ENCODE results near the gene RMND1. TPM values are rescaled to one million over a fixed set of nuclear protein-coding genes. Genes with fewer than 3 reads are reported as not detected.

Gene RMND1
- total RNA-seq, 1 donor, result 56.5 TPM

DNA sequence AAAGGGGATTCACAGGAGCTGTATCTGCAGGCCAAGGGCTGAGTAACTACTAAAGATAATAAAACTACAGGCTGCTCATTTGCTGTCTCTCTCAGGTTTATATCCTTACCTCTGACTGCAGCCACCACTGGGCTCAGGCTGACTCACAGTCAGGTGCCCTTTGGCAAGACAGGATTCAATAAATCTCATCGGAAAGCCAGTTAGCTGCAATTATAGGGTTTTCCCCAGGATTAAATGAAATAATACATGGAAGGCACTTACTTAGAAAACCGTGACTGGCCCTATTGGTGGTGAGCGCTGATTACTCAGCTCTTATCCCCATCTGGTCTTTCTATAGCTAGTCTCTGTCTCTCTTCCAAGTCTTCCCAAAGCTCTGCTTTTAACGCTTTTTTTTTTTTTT, 26.4 kb downstream of the RMND1 start:
- no peaks in the 10 kb centered on the region for H4K20me1 ChIP-seq (ENCODE audit: insufficient read depth, low read length)
- TF ChIP-seq, protein P1, sequence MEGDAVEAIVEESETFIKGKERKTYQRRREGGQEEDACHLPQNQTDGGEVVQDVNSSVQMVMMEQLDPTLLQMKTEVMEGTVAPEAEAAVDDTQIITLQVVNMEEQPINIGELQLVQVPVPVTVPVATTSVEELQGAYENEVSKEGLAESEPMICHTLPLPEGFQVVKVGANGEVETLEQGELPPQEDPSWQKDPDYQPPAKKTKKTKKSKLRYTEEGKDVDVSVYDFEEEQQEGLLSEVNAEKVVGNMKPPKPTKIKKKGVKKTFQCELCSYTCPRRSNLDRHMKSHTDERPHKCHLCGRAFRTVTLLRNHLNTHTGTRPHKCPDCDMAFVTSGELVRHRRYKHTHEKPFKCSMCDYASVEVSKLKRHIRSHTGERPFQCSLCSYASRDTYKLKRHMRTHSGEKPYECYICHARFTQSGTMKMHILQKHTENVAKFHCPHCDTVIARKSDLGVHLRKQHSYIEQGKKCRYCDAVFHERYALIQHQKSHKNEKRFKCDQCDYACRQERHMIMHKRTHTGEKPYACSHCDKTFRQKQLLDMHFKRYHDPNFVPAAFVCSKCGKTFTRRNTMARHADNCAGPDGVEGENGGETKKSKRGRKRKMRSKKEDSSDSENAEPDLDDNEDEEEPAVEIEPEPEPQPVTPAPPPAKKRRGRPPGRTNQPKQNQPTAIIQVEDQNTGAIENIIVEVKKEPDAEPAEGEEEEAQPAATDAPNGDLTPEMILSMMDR (IDR thresholded peaks at IDR 0.05; ENCODE audit: extremely low read depth, low read depth, low read length), result no peak
- H3K36me3 ChIP-seq (ENCODE audit: insufficient read depth, low read length), result peaks cover 75% of the 10 kb centered on the region
- no peaks in the 10 kb centered on the region for H3K4me1 ChIP-seq (ENCODE audit: insufficient read depth, low read length)
- no peak for DNase-seq (ENCODE audit: insufficient read length, low spot score, missing footprints)
- H3K79me2 ChIP-seq (ENCODE audit: insufficient read depth, low read length), result peaks cover 2% of the 10 kb centered on the region
- no peaks in the 10 kb centered on the region for H3K27me3 ChIP-seq (ENCODE audit: insufficient read depth, low read length)
- no peak overlapping the region for H3K27ac ChIP-seq (ENCODE audit: low read depth, low read length)
- no peaks in the 10 kb centered on the region for H3K9me3 ChIP-seq (ENCODE audit: low read depth, low read length)
- H3K4me2 ChIP-seq (ENCODE audit: insufficient read depth, low read length), result no peak overlapping the region
- H3K4me3 ChIP-seq (ENCODE audit: insufficient read depth, low read length), result no peak overlapping the region
- no peak overlapping the region for H2AFZ ChIP-seq (ENCODE audit: low read length)

DNA sequence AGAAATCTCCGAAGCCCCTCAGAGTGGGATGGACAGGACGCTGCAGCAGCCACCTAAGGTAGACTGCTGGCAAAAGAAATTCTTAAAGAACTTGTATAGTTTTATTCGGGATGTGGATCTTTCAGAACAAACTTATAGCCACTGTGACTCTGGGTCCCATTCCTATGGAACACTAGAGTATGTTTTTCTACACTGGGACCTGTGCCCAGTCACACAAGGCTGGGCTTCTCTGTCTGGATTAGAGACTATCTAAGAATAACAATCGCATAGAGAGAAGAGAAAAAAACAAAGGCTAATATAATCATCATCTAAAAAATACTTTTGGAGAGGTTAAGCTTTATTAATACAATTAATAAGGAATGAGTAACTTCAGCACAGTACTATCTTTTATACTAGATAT, 28.9 kb downstream of the RMND1 start:
- Histone ChIP-seq H2AFZ (ENCODE audit: low read length) (no peak overlapping the region), H3K79me2 (ENCODE audit: insufficient read depth, low read length) (peaks cover 2% of the 10 kb centered on the region), H3K4me1 (ENCODE audit: insufficient read depth, low read length) (no peaks in the 10 kb centered on the region), H3K4me2 (ENCODE audit: insufficient read depth, low read length) (no peak overlapping the region), H3K4me3 (ENCODE audit: insufficient read depth, low read length) (no peak overlapping the region), H4K20me1 (ENCODE audit: insufficient read depth, low read length) (no peaks in the 10 kb centered on the region), H3K27me3 (ENCODE audit: insufficient read depth, low read length) (no peaks in the 10 kb centered on the region), H3K27ac (ENCODE audit: low read depth, low read length) (no peak overlapping the region), H3K36me3 (ENCODE audit: insufficient read depth, low read length) (peaks cover 71% of the 10 kb centered on the region), H3K9me3 (ENCODE audit: low read depth, low read length) (no peaks in the 10 kb centered on the region)
- TF ChIP-seq, protein P1 (IDR thresholded peaks at IDR 0.05; ENCODE audit: extremely low read depth, low read depth, low read length), result no peak
- no peak for DNase-seq (ENCODE audit: insufficient read length, low spot score, missing footprints)

DNA sequence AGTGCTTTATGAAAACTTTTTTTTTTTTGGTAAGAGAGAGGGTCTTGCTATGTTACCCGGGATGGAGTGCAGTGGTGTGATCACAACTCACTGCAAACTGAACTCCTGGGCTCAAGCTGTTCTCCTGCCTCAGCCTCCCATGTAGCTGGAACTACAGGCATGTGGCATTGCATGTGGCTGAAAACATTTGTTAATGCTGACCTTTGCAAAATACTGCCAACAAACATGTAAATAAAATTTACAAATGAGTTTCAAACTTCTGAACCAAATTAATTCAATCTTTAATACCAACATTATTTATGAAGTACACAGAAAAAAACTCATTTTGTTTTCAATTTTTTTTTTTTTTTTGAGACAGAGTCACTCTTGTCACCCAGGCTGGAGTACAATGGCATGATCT, 34.4 kb downstream of the RMND1 start:
- no peaks in the 10 kb centered on the region for H4K20me1 ChIP-seq (ENCODE audit: insufficient read depth, low read length)
- H3K4me1 ChIP-seq (ENCODE audit: insufficient read depth, low read length), result no peaks in the 10 kb centered on the region
- no peaks in the 10 kb centered on the region for H3K9me3 ChIP-seq (ENCODE audit: low read depth, low read length)
- H3K4me2 ChIP-seq (ENCODE audit: insufficient read depth, low read length), result no peak overlapping the region
- H2AFZ ChIP-seq (ENCODE audit: low read length), result no peak overlapping the region
- peaks cover 8% of the 10 kb centered on the region for H3K79me2 ChIP-seq (ENCODE audit: insufficient read depth, low read length)
- H3K4me3 ChIP-seq (ENCODE audit: insufficient read depth, low read length), result no peak overlapping the region
- H3K27ac ChIP-seq (ENCODE audit: low read depth, low read length), result no peak overlapping the region
- TF ChIP-seq, protein P1 (IDR thresholded peaks at IDR 0.05; ENCODE audit: extremely low read depth, low read depth, low read length), result no peak
- DNase-seq (ENCODE audit: insufficient read length, low spot score, missing footprints), result no peak
- H3K27me3 ChIP-seq (ENCODE audit: insufficient read depth, low read length), result no peaks in the 10 kb centered on the region
- H3K36me3 ChIP-seq (ENCODE audit: insufficient read depth, low read length), result peaks cover 69% of the 10 kb centered on the region

DNA sequence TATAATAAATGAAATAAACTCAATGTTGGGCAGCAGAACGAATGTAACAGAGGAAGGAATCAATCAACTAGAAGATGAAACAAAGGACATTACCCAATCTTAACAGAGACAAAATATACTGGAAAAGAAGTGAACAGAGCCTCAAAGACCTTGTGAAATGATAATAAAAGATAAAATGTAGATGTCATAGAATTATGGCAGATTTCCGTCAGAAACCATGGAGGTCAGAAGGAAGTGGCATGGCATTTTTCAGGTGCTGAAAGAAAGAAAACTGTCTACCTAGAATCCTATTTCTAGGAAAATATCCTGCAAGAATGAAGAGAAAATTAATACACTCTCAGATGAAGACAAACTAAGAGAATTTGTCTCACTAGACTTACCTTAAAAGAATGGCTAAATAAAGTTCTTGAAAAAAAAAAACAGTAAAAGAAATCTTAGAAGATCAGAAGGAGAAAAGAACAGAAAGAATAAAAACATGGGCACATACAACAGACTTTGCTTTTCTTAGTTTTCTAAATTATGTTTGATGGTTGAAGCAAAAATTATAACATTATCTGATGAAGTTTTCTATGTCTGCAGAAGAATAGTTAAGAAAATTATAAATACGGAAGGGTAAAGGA, 37.2 kb downstream of the RMND1 start:
- no peaks in the 10 kb centered on the region for H3K9me3 ChIP-seq (ENCODE audit: low read depth, low read length)
- no peak overlapping the region for H2AFZ ChIP-seq (ENCODE audit: low read length)
- H3K4me3 ChIP-seq (ENCODE audit: insufficient read depth, low read length), result no peak overlapping the region
- TF ChIP-seq, protein P1 (IDR thresholded peaks at IDR 0.05; ENCODE audit: extremely low read depth, low read depth, low read length), result no peak
- no peaks in the 10 kb centered on the region for H4K20me1 ChIP-seq (ENCODE audit: insufficient read depth, low read length)
- peak; percentile 73 for DNase-seq (ENCODE audit: insufficient read length, low spot score, missing footprints)
- H3K27me3 ChIP-seq (ENCODE audit: insufficient read depth, low read length), result no peaks in the 10 kb centered on the region
- H3K4me1 ChIP-seq (ENCODE audit: insufficient read depth, low read length), result no peaks in the 10 kb centered on the region
- peaks cover 14% of the 10 kb centered on the region for H3K79me2 ChIP-seq (ENCODE audit: insufficient read depth, low read length)
- H3K27ac ChIP-seq (ENCODE audit: low read depth, low read length), result no peak overlapping the region
- peaks cover 67% of the 10 kb centered on the region for H3K36me3 ChIP-seq (ENCODE audit: insufficient read depth, low read length)
- no peak overlapping the region for H3K4me2 ChIP-seq (ENCODE audit: insufficient read depth, low read length)

All from osteoblast (primary cell).